H1 (cell line): ENCODE results near the gene CEP70. TPM values are rescaled to one million over a fixed set of nuclear protein-coding genes. Genes with fewer than 3 reads are reported as not detected.

Experiments used
- CTCF ChIA-PET: fragments of 300-600 bp; sonication (Branson Sonifier 250); formaldehyde crosslinking; loops from one replicate; lab custom pipeline; 2021; ENCODE audit not compliant: partially characterized antibody; lab: Charles Lee
- POLR2A ChIA-PET: fragments of 300-600 bp; sonication (Branson Sonifier 250); formaldehyde crosslinking; loops from one replicate; lab custom pipeline; 2021; ENCODE audit warnings: inconsistent platforms; ENCODE audit not compliant: partially characterized antibody; lab: Charles Lee
- DNase-seq, 2 experiments: peaks; one replicate each; pipeline versions ENCODE4 v3.0.0 to v3.0.0-alpha.2; 2010 to 2022; ENCODE audit warnings: low spot score in 2 of 2, low read depth in 1 of 2, mixed read lengths in 1 of 2
- FAIRE-seq: peaks from 2 replicates; lab custom pipeline; 2011; peaks lifted over from hg19 to GRCh38; lab: Jason Lieb, UNC
- H2AFZ ChIP-seq: 2 replicates; pipeline ENCODE4 v1.8.1; 2012; ENCODE audit warnings: low read length, inconsistent platforms
- H2AK5ac ChIP-seq: 2 replicates; pipeline ENCODE4 v1.6.1; 2013; ENCODE audit warnings: low read depth, low read length
- H2BK120ac ChIP-seq: replicated peaks from 2 replicates; pipeline ENCODE3; 2013; ENCODE audit warnings: low read depth, low read length, inconsistent platforms
- H2BK12ac ChIP-seq: 2 replicates; pipeline ENCODE4 v1.6.1; 2013; ENCODE audit warnings: low read depth, low read length
- H2BK15ac ChIP-seq: 2 replicates; pipeline ENCODE4 v1.6.1; 2013; ENCODE audit warnings: low read length
- H2BK20ac ChIP-seq: 2 replicates; pipeline ENCODE4 v1.6.1; 2013; ENCODE audit warnings: low read length
- H2BK5ac ChIP-seq: 2 replicates; pipeline ENCODE4 v1.6.1; 2013; ENCODE audit warnings: low read depth, low read length
- H3K14ac ChIP-seq: 2 replicates; pipeline ENCODE4 v1.6.1; 2013; ENCODE audit warnings: inconsistent platforms; ENCODE audit not compliant: insufficient read length
- H3K18ac ChIP-seq: 2 replicates; pipeline ENCODE4 v1.6.1; 2013; ENCODE audit warnings: low read length; ENCODE audit errors: extremely low read depth
- H3K23ac ChIP-seq: 2 replicates; pipeline ENCODE4 v1.6.1; 2013; ENCODE audit warnings: inconsistent platforms; ENCODE audit not compliant: insufficient read length
- H3K23me2 ChIP-seq: 2 replicates; pipeline ENCODE4 v1.6.1; 2013; ENCODE audit warnings: low read depth, low read length
- H3K27ac ChIP-seq: 2 replicates; pipeline ENCODE4 v1.6.1; 2011; ENCODE audit warnings: low read depth, low read length, inconsistent platforms
- H3K27me3 ChIP-seq, 4 experiments: replicated peaks in 1 of 4; 1 replicate in 1 of 4; 2 replicates in 3 of 4; pipeline versions ENCODE4 v1.6.1 to v1.8.1; 2011 to 2013; ENCODE audit warnings: low read length in 3 of 4, mild to moderate bottlenecking in 3 of 4, inconsistent platforms in 2 of 4, mixed read lengths in 2 of 4, moderate library complexity in 1 of 4; ENCODE audit not compliant: control insufficient read depth in 3 of 4, insufficient read depth in 3 of 4; ENCODE audit errors: extremely low read depth in 1 of 4
- H3K36me3 ChIP-seq, 4 experiments: 2 replicates each; pipeline versions ENCODE4 v1.6.1 to v1.8.1; 2011 to 2013; ENCODE audit warnings: mild to moderate bottlenecking in 4 of 4, low read length in 3 of 4, moderate library complexity in 2 of 4, control low read depth in 1 of 4, inconsistent platforms in 1 of 4; ENCODE audit not compliant: insufficient read depth in 4 of 4, control insufficient read depth in 2 of 4
- H3K4ac ChIP-seq: replicated peaks from 2 replicates; pipeline ENCODE3; 2013; ENCODE audit warnings: low read length, low read depth, mixed read lengths, inconsistent platforms; ENCODE audit not compliant: insufficient read length
- H3K4me1 ChIP-seq, 4 experiments: replicated peaks in 1 of 4; 1 replicate in 1 of 4; 2 replicates in 3 of 4; pipeline versions ENCODE4 v1.6.1 to v1.8.1; 2011 to 2013; ENCODE audit warnings: low read length in 3 of 4, inconsistent platforms in 2 of 4, mixed read lengths in 1 of 4; ENCODE audit not compliant: insufficient read depth in 4 of 4, control insufficient read depth in 3 of 4
- H3K4me2 ChIP-seq, 2 experiments: 2 replicates each; pipeline versions ENCODE4 v1.6.1 to v1.8.1; 2011 to 2013; ENCODE audit warnings: low read depth in 2 of 2, low read length in 2 of 2, control low read depth in 1 of 2, inconsistent platforms in 1 of 2, mild to moderate bottlenecking in 1 of 2; ENCODE audit not compliant: insufficient read depth in 1 of 2
- H3K4me3 ChIP-seq, 4 experiments: fragments of 200-600, 300-600 bp in 1 of 4; sonication (generic), shearing (Covaris generic), sonication (Bioruptor Twin) in 1 of 4; 2 replicates each; pipeline versions ENCODE4 v1.5.1 to v1.8.1; 2011 to 2016; ENCODE audit warnings: low read length in 4 of 4, low read depth in 3 of 4, control low read depth in 2 of 4, inconsistent platforms in 2 of 4, mild to moderate bottlenecking in 2 of 4, mixed read lengths in 1 of 4, moderate library complexity in 1 of 4; ENCODE audit not compliant: insufficient read depth in 2 of 4; ENCODE audit errors: extremely low read depth in 1 of 4
- H3K56ac ChIP-seq: replicated peaks from 2 replicates; pipeline ENCODE3; 2013; ENCODE audit warnings: low read depth, mild to moderate bottlenecking, mixed read lengths, low read length, inconsistent platforms; ENCODE audit not compliant: insufficient read length
- H3K79me1 ChIP-seq: 2 replicates; pipeline ENCODE4 v1.6.1; 2013; ENCODE audit warnings: low read depth, low read length, control low read depth
- H3K79me2 ChIP-seq, 2 experiments: 2 replicates each; pipeline versions ENCODE4 v1.6.1 to v1.8.1; 2012 to 2013; ENCODE audit warnings: low read length in 2 of 2, mild to moderate bottlenecking in 2 of 2, inconsistent platforms in 1 of 2; ENCODE audit not compliant: insufficient read depth in 2 of 2, control insufficient read depth in 1 of 2
- H3K9ac ChIP-seq, 4 experiments: replicated peaks in 1 of 4; 1 replicate in 1 of 4; 2 replicates in 3 of 4; pipeline versions ENCODE4 v1.6.1 to v1.8.1; 2011 to 2013; ENCODE audit warnings: low read depth in 3 of 4, low read length in 3 of 4, control low read depth in 2 of 4, mild to moderate bottlenecking in 2 of 4, moderate library complexity in 2 of 4, inconsistent platforms in 1 of 4; ENCODE audit errors: extremely low read depth in 1 of 4
- H3K9me3 ChIP-seq, 2 experiments: 2 replicates each; pipeline versions ENCODE4 v1.6.1 to v1.8.1; 2012 to 2013; ENCODE audit warnings: mild to moderate bottlenecking in 2 of 2, moderate library complexity in 2 of 2, control low read depth in 1 of 2, inconsistent platforms in 1 of 2, low read depth in 1 of 2, low read length in 1 of 2, mixed read lengths in 1 of 2; ENCODE audit not compliant: insufficient read depth in 2 of 2
- H4K20me1 ChIP-seq, 2 experiments: replicated peaks in 1 of 2; 2 replicates each; pipeline versions ENCODE3 to v1.8.1; 2011 to 2013; ENCODE audit warnings: inconsistent platforms in 2 of 2, low read length in 2 of 2, mild to moderate bottlenecking in 1 of 2; ENCODE audit not compliant: insufficient read depth in 2 of 2, control insufficient read depth in 1 of 2
- H4K5ac ChIP-seq: 2 replicates; pipeline ENCODE4 v1.6.1; 2013; ENCODE audit warnings: low read length, low read depth, mixed read lengths, inconsistent platforms; ENCODE audit not compliant: insufficient read length
- H4K8ac ChIP-seq: 2 replicates; pipeline ENCODE4 v1.8.0; 2013; ENCODE audit warnings: mild to moderate bottlenecking, moderate library complexity, low read length, inconsistent platforms; ENCODE audit not compliant: insufficient read depth; ENCODE audit errors: extremely low read depth
- H4K91ac ChIP-seq: replicated peaks from 2 replicates; pipeline ENCODE3; 2013; ENCODE audit warnings: low read length, mixed read lengths, inconsistent platforms; ENCODE audit not compliant: insufficient read length
- HDAC2 ChIP-seq, 2 experiments: fragments of 300-600 bp in 1 of 2; sonication (generic) in 1 of 2; IDR thresholded peaks; 2 replicates each; pipeline ENCODE4 v1.6.1; 2011 to 2012; ENCODE audit warnings: low read depth in 2 of 2, low read length in 2 of 2, mild to moderate bottlenecking in 2 of 2, moderate library complexity in 2 of 2, borderline replicate concordance in 1 of 2, inconsistent platforms in 1 of 2
- WGBS, 2 experiments: shearing (Covaris generic) in 1 of 2; methylation state at CpG; one replicate each; pipeline versions ENCODE4 v1.1.6 to v1.1.7; 2013 to 2015; ENCODE audit warnings: low lambda C conversion rate in 2 of 2, mixed read lengths in 2 of 2, inconsistent platforms in 1 of 2, low coverage in 1 of 2, missing lambda C conversion rate in 1 of 2; ENCODE audit not compliant: insufficient replicate concordance in 2 of 2, insufficient coverage in 1 of 2, insufficient read length in 1 of 2; ENCODE audit errors: extremely low coverage in 1 of 2, missing lambda C conversion rate in 1 of 2; 5-methylcytosine and 5-hydroxymethylcytosine counted together
- polyA plus RNA-seq, 7 experiments: library from polyadenylated mRNA; depleted of rRNA in 3 of 7; stranded (reverse) in 5 of 7; unstranded in 2 of 7; fragments of >200 nt in 5 of 7; fragments of 200-250 nt in 2 of 7; gene quantifications; 1 replicate in 5 of 7; 2 replicates in 1 of 7; 4 replicates in 1 of 7; pipeline versions ENCODE4 v1.2.1 to v1.2.3, GENCODE V29; 2011 to 2013; ENCODE audit warnings: missing spikeins in 2 of 7, mixed read lengths in 2 of 7
- total RNA-seq: library from RNA; stranded (reverse); fragmentation: NEBNext Ultra II Directional; extraction: Animal tissue kit (Norgen Biotek cat#: 25700); gene quantifications from 2 replicates; pipeline ENCODE4 v1.2.1, GENCODE V29; 2021
- TF ChIP-seq, protein P1 (sequence below): IDR thresholded peaks from 2 replicates; pipeline ENCODE4 v1.6.1; 2011; ENCODE audit warnings: low read depth, mild to moderate bottlenecking, low read length; ENCODE audit not compliant: insufficient read depth

Gene CEP70
- total and polyA plus RNA-seq, 2 of the 8 experiments (the other 6 are each of a cell fraction or from before 2014, with no cell fraction given) = 3.9 to 26.2 TPM

DNA sequence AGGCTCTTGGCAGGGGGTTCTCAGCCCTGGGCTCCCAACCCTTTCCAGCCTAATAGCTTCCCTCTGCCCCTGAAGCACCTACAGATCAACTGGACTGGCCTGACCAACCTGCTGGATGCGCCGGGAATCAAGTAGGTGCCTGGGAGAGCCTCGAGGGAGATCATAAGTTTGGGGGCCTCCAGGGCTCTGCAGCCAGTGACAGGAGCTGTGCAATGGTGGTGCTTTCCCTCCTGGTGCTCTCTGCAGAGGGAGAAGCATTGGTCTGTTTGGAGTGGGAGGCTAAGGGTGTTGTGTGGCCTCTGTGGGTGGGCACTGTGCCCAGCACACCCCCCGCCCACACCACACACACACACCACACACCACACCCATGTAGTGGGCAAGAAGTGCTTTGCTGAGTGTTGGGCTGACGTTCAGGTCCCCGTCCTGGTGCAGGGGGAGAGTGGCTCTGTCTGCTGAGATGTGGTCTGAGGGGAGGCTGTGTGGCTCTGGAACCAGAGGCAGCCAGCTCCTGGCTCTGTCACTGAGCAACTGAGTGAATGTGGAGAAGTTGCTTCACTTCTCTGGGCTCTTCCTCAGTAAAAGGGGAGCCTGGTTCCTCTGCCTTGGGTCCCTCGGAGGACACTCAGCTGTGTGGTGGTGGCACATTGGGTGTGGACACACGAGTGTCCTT, 133.4 kb downstream of the CEP70 start:
- no peak overlapping the region for H4K8ac ChIP-seq
- H3K23me2 ChIP-seq = no peaks in the 10 kb centered on the region
- WGBS, 2 experiments = 83% methylated on average over 8 of the region's 8 CpGs; no CpG with 5 or more reads in 1 of the 2 experiments
- H3K9ac ChIP-seq = no peak overlapping the region
- H3K18ac ChIP-seq = no peak overlapping the region
- no peak overlapping the region; the same call in 1 of the 2 replicates for H2BK5ac ChIP-seq
- no peaks in the 10 kb centered on the region; a peak in 1 of 4 replicates for H3K9me3 ChIP-seq
- no peak overlapping the region for H2BK20ac ChIP-seq
- no peak for FAIRE-seq
- no peak overlapping the region for H2BK12ac ChIP-seq
- H3K79me2 ChIP-seq = no peaks in the 10 kb centered on the region
- no peak overlapping the region for H3K56ac ChIP-seq
- H3K27me3 ChIP-seq = no peaks in the 10 kb centered on the region
- peak in 1 of 2 experiments; percentile 36 for DNase-seq
- no peaks in the 10 kb centered on the region; a peak in 1 of 8 replicates for H3K36me3 ChIP-seq
- no peak overlapping the region for H2BK120ac ChIP-seq
- H3K27ac ChIP-seq = no peak overlapping the region
- H2AFZ ChIP-seq = no peak overlapping the region
- H3K4me1 ChIP-seq = no peaks in the 10 kb centered on the region
- no peak overlapping the region for H4K5ac ChIP-seq
- H3K4me2 ChIP-seq = no peak overlapping the region
- no peaks in the 10 kb centered on the region for H3K79me1 ChIP-seq
- peaks cover 0 to 6% of the 10 kb centered on the region in 2 experiments for H4K20me1 ChIP-seq
- no peak overlapping the region for H2AK5ac ChIP-seq
- ChIA-PET CTCF (interaction anchor here (0.6 to 3.7 kb wide), 16 partner anchors 10 to 463 kb away, joined by 3 to 21 read pairs (median 4); partner anchors contain the start of genes CEP70 and ESYT3), POLR2A (interaction anchor here (1.3 kb wide), 1 partner anchor 10 kb away, joined by 3 read pairs; no protein-coding TSS in a partner anchor)
- no peak overlapping the region for H3K14ac ChIP-seq
- no peak overlapping the region for H3K4ac ChIP-seq
- H3K4me3 ChIP-seq = no peak overlapping the region
- no peak overlapping the region for H3K23ac ChIP-seq
- no peak overlapping the region for H2BK15ac ChIP-seq
- no peak overlapping the region for H4K91ac ChIP-seq
- TF ChIP-seq, protein P1, sequence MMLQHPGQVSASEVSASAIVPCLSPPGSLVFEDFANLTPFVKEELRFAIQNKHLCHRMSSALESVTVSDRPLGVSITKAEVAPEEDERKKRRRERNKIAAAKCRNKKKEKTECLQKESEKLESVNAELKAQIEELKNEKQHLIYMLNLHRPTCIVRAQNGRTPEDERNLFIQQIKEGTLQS = no peak
- TF ChIP-seq HDAC2 (IDR thresholded peaks at IDR 0.05; ENCODE audit: borderline replicate concordance in 1 of 2, low read depth in 2 of 2, low read length in 2 of 2) = no peak
